ENCODE measurements around the gene MRPS25. TPM values are rescaled to one million over a fixed set of nuclear protein-coding genes. Genes with fewer than 3 reads are reported as not detected.

MRPS25 gene
- total RNA-seq, 4 donors from 2014 or later, result 63.3 to 91.6 (median 79.8) TPM

DNA sequence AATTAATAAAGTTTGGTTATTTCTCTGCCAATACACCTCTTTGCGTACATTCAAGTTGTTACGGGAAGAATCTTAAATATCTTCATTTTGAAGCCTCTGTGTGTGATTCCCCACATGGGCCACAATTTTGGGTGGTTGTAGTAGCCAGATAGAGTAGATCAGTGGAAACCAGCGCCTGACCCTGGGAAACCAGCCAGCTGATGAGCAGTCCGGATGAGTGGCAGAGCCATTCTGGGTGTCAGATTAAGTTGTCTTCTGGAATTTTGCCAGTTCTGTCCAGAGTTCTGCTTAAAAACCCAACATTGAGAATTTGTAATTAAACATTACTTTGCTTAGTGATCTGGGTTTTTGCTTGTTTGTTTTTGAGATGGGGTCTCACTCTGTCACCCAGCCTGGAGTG is 49.7 kb downstream of the MRPS25 start:
- Histone ChIP-seq H3K4me1 (no peaks in the 10 kb centered on the region), H3K9me3 (no peaks in the 10 kb centered on the region), H3K36me3 (peaks cover 27 to 55% of the 10 kb centered on the region in 2 donors), H3K4me3 (replicated peaks in 1 of 3) (no peak overlapping the region), H3K27ac (no peak overlapping the region), H3K27me3 (no peaks in the 10 kb centered on the region)
- TF ChIP-seq, protein P1, sequence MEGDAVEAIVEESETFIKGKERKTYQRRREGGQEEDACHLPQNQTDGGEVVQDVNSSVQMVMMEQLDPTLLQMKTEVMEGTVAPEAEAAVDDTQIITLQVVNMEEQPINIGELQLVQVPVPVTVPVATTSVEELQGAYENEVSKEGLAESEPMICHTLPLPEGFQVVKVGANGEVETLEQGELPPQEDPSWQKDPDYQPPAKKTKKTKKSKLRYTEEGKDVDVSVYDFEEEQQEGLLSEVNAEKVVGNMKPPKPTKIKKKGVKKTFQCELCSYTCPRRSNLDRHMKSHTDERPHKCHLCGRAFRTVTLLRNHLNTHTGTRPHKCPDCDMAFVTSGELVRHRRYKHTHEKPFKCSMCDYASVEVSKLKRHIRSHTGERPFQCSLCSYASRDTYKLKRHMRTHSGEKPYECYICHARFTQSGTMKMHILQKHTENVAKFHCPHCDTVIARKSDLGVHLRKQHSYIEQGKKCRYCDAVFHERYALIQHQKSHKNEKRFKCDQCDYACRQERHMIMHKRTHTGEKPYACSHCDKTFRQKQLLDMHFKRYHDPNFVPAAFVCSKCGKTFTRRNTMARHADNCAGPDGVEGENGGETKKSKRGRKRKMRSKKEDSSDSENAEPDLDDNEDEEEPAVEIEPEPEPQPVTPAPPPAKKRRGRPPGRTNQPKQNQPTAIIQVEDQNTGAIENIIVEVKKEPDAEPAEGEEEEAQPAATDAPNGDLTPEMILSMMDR (IDR thresholded peaks at IDR 0.05), result no peak
- no peak for TF ChIP-seq POLR2A (IDR thresholded peaks at IDR 0.05)
- no peak for DNase-seq
- 90 to 93% methylated on average over 4 of the region's 4 CpGs for WGBS, 2 donors
- intact Hi-C loops (cut with DNase I), result no loop called here

DNA sequence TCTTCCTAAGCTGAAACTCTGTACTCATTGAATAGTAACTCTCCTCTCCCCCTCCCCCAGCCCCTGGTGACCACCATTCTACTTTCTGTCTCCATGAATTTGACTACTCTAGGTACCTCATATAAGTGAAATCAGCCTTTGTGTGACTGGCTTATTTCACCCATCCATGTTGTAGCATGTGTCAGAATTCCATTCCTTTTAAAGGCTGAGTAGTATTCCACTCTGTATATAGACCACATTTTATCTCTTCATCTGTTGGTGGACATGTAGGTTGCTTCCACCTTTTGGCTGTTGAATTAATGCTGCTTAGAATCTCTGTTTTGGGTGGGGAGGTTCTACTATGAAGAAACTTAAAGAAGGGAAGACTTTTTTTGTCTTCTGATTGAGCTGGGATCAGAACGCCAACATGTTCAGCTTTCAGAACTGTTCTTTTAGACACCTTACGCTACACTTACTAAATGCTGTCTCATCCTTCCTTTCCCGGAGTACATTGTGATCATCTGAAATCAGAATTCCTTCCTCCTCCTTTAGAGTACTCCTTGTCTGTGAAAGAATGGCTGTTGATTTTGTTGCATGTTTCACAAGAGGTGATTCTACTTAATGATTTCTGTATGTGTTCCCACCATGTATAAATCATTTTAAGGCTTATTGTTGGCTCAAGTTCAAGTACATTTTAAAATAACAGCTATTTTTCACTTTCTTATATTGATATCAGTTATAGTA is 50.3 kb downstream of the MRPS25 start:
- 95% methylated on average over 3 of the region's 3 CpGs for WGBS, 2 donors
- intact Hi-C loops (cut with DNase I), result no loop called here
- no peak for DNase-seq
- TF ChIP-seq, protein P1 (IDR thresholded peaks at IDR 0.05), result no peak
- no peak for TF ChIP-seq POLR2A (IDR thresholded peaks at IDR 0.05)
- no peak overlapping the region for H3K27ac ChIP-seq
- no peaks in the 10 kb centered on the region for H3K4me1 ChIP-seq
- no peaks in the 10 kb centered on the region for H3K27me3 ChIP-seq
- peaks cover 22 to 49% of the 10 kb centered on the region in 2 donors for H3K36me3 ChIP-seq
- H3K4me3 ChIP-seq (replicated peaks in 1 of 3), result no peak overlapping the region
- H3K9me3 ChIP-seq, result no peaks in the 10 kb centered on the region

DNA sequence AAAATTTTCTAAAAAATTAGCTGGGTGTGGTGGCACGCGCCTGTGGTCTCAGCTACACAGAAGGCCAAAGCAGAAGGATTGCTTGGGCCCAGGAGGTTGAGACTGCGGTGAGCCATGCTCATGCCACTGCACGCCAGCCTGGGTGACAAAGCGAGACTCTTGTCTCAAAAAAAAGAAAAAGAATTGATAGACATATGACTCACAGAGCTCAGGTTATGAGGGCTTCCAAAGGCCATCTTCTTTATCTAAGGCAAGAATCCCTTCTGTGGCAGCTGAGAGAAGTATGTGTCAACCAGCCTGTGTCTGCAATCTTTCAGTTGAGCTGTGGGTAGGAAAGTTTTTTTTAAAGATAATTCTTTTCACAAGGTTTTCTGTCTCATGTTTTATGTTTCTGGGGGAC is 53.9 kb downstream of the MRPS25 start:
- no peak for TF ChIP-seq POLR2A (IDR thresholded peaks at IDR 0.05)
- TF ChIP-seq, protein P1 (IDR thresholded peaks at IDR 0.05), result no peak
- Histone ChIP-seq H3K4me1 (no peaks in the 10 kb centered on the region), H3K9me3 (no peaks in the 10 kb centered on the region), H3K4me3 (replicated peaks in 1 of 3) (no peak overlapping the region), H3K27me3 (no peaks in the 10 kb centered on the region), H3K36me3 (peaks cover 17 to 26% of the 10 kb centered on the region in 2 donors), H3K27ac (no peak overlapping the region)
- WGBS, 2 donors, result 99 to 100% methylated on average over 5 of the region's 5 CpGs
- intact Hi-C loops (cut with DNase I), result no loop called here
- no peak for DNase-seq

DNA sequence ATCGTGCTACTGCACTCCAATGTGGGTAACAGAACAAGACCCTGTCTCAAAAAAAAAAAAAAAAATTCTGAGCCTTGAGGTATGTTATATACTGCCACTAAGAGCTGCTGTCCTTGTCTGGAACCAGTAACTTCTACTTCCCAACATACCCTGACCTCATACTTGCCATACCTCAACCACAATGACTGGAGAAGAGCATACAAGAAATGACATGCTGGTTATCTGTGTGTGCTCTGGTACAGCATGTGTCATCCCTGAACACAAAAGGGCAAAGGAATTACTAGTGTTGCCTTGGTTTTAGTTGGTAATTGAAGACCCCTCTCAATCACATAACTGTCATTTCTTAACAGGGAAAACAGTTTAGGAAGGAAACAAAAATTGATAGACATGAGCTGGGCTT is 54.5 kb downstream of the MRPS25 start:
- DNase-seq, result no peak
- intact Hi-C loops (cut with DNase I), result no loop called here
- no peak overlapping the region for H3K27ac ChIP-seq
- H3K27me3 ChIP-seq, result no peaks in the 10 kb centered on the region
- no peak for TF ChIP-seq POLR2A (IDR thresholded peaks at IDR 0.05)
- TF ChIP-seq, protein P1 (IDR thresholded peaks at IDR 0.05), result no peak
- WGBS, 2 donors, result 90 to 100% methylated on average over 1 of the region's 1 CpG
- H3K36me3 ChIP-seq, result peaks cover 17 to 21% of the 10 kb centered on the region in 2 donors
- H3K4me1 ChIP-seq, result no peaks in the 10 kb centered on the region
- no peaks in the 10 kb centered on the region for H3K9me3 ChIP-seq
- no peak overlapping the region for H3K4me3 ChIP-seq (replicated peaks in 1 of 3)

DNA sequence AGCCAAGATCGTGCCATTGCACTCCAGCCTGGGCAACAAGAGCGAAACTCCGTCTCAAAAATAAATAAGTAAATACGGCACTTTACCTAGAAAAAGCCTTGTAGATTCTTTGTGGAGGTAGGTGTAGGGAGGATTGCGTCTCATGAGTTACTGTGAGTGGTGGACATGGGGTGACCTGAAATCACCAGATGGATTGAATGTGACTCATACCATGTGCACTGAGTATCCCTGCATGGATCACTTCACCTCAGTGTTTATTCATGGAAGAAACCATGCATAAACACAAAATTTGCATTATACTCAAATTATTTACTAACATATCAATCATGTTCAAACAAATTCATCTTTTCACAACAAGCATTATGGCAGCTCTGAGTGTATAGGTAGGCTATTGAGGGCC is 55.9 kb downstream of the MRPS25 start:
- H3K27ac ChIP-seq, result no peak overlapping the region
- WGBS, 2 donors, result 97% methylated on average over 5 of the region's 5 CpGs
- no peaks in the 10 kb centered on the region for H3K27me3 ChIP-seq
- H3K4me3 ChIP-seq (replicated peaks in 1 of 3), result no peak overlapping the region
- TF ChIP-seq, protein P1 (IDR thresholded peaks at IDR 0.05), result no peak
- TF ChIP-seq POLR2A (IDR thresholded peaks at IDR 0.05), result no peak
- intact Hi-C loops (cut with DNase I), result no loop called here
- H3K4me1 ChIP-seq, result no peaks in the 10 kb centered on the region
- DNase-seq, result no peak
- no peaks in the 10 kb centered on the region for H3K9me3 ChIP-seq
- H3K36me3 ChIP-seq, result peaks cover 9 to 10% of the 10 kb centered on the region in 2 donors

Data from thyroid gland (tissue), 4 donors.